Cerebellar nuclear complex (tissue), 1 donor: ENCODE results near the gene DDRGK1.

Experiments
- DNase-seq, 2 experiments: peaks; one replicate each; lab custom pipeline; 2025; lab: John Stamatoyannopoulos, UW

Gene DDRGK1

DNA sequence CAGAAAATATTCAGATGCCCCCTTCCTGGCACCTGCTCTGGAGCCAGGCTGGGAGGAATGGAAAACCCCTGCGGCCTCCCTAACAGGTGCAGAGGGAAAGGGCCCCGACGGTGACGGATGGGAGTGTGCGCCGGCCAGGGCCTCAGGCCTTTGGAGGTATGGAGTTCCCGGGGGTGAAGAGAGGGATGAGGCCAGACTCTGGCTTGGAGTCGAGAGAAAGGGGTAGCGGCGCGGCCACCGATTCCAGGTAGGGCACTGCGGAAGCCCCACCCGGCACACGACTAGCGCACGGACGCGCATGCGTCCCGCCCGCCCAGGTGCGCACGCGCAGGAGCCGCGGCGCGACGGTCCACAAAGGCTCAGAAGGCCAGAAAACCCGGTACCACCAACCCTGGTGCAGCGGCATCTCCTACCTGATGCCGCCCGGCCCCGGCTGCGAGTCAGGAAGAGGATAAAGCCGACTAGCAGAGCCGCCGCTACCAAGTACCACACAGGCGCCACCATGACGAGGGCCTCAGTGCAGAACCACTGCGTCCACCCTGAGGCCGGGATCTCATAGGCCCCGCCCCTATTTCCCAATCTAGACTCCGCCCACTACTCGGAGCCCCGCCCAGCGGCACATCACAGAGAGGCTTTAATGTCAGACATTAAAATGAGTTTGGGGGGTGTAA lies at the start of gene DDRGK1:
TSS of gene DDRGK1 (minus strand) at position 559 of the 671 bp plus-strand sequence. CDS start at position 504, 55 bp downstream.
- peak in 1 of 2 experiments; percentile 81 for DNase-seq

DNA sequence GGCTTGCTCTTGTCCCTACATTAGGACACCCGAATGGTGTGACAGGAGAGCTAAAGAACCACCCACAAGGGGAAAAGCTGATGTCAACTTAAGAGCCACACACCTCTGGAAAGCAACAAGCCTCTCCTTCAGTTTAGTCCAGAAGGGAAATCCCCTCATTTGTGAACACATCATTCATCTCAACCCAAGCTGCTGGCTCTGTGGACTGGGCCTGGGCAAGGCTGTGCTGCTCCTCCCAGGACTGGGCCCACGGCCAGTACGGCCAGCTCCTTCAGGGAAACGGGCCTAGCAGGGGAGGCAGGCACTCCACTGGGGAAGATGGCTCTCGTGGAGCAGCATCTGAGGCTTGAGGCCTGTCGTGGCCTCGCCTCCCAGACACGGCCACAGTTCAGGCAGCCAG lies 47.3 kb upstream of the DDRGK1 start:
- DNase-seq = peak in 1 of 2 experiments; percentile 15

DNA sequence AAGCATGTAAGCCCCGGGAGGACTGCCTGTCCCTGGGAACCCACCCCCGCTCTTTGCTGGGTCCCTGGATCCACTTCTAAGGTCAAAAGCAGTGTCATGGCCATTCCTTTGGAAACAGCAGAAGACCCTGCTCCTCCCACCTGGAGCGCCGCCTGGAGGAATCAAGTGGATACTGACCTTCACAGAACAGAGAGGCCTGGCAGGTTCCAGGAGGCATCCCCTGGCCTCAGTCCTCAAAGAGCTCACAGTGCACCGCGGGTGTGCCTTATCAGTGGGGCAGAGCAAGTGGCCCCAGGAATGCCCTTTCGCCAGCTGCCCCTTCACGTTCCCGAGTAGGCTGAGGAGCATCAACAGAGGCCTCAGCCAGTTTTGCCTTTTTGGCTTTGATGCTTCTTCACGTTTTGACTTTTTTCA lies 45.6 kb upstream of the DDRGK1 start:
- no peak for DNase-seq

DNA sequence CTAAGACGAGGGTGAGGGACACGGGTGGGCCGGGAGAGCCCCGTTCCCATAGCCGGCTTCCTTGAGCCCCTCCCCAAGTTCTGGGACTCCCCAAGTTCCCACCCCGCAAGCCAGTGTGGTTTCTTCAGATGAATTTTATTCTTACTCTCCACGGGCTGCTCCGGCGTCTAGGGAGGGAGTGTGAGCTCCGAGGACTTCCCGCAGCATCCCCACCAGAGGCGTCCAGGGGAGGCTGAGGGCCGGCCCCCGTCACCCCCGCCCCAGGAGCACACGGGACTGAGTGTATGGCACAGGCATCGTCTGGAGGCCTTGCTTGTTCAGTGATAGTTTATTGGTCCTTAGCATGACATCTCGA lies 44.5 kb upstream of the DDRGK1 start:
- DNase-seq = no peak

DNA sequence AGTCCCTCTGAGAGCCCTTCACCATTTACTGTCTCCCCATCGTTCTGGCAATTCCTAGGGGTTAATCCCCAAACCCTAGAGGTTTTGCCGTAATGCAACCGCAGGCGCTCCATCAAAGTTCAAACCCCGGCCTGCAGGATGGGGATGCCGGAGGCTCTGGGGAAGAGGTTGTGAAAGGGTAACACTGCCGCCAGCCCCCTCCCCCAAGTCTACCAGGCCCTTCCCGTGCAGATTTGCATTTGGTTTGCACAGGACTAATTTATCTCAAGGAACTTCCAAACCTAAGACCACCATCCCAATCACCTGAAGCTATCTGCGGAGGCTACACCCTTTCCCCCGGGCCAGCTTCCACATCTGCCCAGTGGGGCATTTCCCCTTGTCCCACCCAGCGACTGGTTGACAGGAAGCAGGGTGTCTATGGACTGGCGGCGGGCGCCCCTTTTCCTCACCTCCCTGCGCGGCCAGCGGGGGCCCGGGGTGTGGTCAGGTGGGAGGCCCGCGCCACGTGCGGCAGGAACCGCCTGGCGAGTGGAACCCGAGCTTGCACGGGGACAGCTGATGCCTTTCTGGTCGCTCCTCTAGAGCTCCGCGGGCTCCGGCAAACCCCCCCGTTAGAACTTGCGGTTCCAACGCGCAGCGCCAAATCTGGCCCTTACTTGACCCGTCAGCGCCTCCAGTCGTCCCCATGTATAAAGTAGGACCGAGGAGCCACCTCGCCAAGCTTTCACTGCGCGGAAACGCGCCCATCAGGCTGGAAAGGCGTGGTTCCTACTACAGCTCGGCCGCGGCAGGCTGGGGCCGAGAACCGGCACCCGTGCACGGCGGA lies 43.9 kb upstream of the DDRGK1 start:
- no peak for DNase-seq

DNA sequence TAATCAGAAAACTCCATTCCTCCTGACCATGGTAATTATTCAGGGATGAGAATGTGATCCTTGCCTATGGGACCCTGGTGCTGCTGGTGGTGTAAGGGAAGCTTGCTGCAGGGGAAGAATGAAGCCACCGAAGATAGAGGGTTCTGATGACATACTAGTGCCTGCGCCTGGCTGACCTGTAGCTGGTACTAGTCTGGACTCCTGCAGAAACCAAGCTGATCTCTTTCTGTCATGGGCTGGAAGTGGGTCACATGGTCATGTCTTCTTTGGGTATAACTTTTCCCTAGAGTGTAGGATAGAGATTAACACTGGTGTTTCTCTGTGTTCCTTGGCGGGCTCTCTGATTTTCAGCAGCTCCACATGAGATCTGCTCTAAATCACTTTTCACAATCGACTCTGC lies 43.2 kb upstream of the DDRGK1 start:
- DNase-seq = no peak

DNA sequence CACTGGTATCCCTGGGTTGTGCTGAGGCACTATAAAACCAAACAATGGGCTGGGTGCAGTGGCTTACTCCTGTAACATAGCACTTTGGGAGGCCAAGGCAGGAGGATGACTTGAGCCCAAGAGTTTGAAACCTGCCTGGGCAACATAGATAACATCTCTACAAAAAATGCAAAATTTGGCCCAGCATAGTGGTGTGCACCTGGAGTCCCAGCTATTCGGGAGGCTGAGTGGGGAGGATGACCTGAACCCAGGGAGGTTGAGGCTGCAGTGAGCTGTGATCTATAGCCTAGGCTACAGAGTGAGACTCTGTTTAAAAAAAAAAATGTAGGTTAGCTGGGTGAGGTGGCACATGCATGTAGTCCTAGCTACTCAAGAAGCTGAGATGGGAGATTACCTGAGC lies 42.2 kb upstream of the DDRGK1 start:
- DNase-seq = no peak

DNA sequence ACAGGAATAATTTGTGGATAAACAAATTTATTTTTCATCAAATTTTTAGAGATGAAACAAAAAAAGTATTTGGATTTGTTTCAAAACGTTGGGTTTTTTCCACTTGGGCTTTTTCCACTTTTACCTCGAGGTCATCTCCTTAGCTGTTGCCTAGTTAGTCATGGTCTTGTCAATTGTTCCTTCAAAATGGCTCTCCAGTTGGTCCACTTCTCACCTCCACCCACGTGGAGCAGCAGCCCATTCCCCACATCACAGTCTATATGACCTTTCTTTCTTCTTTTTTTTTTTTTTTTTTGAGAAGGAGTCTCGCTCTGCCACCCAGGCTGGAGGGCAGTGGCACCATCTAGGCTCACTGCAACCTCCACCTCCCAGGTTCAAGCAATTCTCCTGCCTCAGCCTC lies 41.2 kb upstream of the DDRGK1 start:
- DNase-seq = no peak

DNA sequence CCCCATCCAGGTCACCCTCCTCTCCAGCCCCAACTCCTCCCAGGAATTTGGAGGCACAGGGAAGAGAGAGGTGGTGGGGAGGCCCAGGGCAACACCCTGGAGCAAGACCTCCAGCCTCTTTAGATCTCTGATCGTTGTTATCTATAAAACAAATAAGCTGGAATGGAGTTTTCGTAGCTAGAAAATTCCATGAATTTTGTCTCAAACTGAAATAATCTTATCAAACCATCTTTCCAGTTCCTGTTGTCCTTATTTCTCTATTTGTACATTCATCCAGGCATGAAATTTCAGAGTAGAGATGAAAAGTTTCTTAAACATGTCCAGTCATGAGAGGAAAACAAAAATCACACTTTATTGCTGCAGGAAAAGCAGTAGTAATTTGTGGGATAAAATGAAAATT lies 40.7 kb upstream of the DDRGK1 start:
- no peak for DNase-seq

DNA sequence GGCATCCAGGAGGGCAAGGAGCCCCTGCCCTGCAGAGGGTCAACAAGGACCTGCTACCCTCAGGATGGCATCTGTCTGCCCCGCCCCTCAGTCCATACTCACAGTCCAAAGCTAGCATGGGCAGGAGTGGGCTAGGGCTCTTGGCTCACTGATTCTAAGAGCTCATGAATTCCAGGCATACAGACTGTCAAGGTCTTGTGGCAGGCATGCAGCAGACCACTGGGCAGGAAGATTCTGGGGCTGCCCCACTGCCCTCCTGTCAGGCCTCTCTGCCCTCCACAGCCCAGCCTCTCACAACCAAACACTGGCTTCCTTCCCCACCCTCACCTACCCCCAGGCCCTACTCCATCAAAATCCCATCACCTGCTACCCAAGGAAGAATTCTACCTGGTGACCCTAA lies 40.1 kb upstream of the DDRGK1 start:
- no peak for DNase-seq

DNA sequence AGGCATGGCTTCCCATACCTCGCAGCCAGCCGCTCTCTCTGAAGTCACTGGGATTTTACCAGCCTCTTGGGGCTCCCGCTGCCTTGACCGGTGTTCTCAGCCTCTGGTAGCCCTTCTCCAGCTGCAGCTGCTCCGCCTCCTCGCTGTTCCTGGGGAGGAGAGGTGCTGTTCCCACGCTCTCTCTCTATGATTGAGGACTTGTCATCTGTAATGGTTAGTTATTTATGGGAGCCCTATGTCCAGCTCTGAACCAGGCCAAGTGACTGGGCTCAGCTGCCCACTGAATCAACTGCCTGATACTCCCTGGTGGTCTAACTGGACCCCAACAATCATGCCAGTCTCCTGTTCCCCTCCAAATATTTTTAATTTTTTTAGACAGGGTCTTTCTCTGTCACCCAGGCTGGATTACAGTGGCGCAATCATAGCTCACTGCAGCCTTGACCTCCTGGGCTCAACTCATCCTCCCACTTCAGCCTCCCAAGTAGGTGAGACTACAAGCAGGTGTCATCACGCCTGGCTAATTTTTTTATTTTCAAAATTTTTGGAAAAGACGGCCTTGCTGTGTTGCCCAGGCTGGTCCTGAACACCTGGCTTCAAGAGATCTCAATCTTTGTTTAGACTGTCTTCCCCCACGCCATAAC lies 39.4 kb upstream of the DDRGK1 start:
- DNase-seq = no peak

DNA sequence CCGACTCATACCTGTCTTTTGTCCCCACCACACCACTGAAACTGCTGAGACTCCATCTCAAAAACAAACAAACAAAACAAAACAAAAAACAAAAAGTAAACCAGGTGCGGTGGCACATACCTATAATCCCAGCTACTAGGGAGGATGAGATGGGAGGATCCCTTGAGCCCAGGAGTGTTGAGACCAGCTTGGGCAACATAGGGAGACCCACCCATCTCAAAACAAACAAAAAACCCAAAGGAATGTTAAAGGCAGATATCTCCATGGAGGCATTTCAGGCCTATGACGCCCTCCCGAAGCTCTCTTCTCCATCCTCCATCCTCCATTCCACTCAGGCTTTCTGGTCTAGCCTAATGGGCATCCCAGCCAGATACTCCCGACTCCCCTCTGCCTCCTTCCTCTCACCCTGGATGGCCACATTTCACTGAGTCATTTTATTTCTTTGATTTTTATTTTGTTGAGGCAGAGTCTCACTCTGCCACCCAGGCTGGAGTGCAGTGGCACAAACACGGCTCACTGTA lies 37.8 kb upstream of the DDRGK1 start:
- no peak for DNase-seq

DNA sequence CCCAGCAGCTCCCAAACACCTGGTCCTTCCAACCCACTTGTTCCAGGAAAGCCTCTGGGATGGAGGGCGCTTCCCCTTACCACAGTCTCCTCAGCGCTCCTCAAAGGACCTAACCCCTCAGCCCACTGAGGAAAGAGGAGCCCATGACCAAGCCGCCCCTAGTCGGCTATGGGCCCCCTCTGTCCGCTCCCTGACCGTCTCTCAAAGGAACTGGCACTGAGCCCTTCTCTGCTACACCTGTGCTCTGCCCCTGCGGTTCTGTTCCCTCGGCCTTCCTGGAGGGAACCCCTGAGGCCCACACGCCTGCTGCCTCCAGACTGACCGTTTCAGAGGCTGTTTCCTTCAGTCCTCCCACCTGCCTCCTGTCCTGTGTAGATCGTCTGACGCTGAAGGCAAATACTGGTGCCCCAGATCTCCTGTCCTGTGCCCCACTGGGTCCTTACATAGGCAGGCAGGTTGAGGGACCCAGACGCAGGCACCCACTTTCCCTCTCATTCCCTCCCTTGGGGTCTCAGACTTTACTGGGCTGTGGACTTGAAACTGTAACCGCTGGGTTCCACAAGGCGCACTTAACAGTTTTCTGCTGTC lies 36.4 kb upstream of the DDRGK1 start:
- no peak for DNase-seq

DNA sequence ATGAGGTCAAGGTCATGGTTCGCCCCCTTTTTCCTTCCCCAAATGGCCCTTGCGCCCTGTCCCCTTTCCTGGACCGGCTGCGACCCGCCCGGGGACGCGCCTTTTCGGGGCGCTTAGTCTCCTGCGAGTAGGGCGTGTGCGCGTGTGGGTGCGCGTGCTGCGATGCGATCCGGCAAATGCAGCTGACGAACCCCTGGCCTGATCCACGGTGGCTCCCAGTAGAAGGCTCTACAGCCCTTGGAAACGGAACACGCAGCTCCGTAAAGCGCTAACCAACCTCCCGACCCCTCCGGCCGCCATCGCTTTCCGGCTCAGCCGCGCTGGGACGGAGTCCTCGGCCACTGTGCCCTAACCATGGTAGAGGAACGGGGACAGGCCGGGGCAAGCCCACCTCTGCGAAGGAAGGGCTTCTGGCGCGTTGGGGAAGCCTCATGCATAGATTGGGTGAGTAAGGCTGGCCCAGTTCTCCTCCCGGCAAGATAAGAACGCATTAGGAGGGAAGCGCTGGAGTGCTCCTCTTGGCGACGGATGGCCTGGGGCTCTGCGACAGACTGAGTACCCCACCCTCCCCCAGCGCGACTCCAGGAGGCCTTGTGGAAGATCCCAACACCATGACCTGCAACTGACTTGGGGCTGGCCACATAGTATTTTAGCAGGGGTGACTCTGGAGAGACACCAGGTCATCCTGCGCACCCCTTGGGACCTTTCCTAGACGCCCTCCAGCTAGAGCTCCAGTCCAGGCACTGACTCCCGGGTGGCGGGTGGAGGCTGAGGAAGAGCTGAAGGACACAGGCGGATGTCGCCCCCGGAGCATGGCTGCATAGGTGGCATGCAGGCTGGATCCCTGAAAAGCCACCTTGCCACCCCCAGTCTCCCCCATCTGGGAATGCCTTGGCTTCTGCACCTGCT lies 35.6 kb upstream of the DDRGK1 start:
- no peak for DNase-seq

DNA sequence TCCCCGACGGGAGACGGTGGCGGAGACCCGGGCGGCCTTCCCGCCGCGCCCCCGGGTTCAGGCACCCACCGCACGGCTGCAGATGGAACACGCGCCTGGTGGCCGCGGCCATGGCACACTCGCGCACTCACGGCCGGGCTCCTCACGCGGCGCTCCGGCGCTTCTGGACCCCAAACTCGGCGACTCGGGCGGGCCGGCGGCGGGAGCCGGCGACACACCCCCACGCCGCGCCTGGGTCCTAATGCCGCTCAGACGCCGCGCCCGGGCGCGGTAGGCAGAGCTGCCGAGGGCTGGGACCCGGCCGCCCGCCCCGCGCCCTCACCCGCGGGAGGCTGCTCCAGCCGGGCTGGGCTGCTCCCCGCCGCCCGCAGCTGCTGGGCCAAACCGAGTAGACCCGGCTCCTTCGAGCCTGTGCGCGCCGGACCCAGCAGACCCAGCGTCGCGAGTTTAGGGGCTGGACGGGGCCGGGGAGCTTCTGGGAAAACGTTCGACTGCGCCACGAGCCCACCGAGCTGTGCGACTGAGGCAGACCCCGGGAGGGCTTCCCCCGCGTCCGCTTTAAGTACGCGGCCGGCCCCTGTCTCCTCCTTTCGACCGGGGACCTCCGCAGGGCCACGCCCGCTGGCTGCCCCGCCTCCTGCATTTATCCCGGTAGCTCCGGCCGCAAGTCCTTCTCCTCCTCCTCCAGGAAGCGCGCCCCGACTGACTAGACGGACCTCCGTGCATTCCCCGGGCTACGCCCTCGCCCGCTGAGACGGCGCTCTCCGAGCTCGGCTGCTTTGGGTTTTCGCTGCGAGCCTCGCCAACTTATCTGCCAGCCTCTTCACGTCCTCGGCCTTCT lies 34.8 kb upstream of the DDRGK1 start, which contains the start of gene SLC4A11:
TSS of gene SLC4A11 (minus strand) at position 165 of the 841 bp plus-strand sequence. CDS start at position 112, 53 bp downstream.
- DNase-seq = no peak

DNA sequence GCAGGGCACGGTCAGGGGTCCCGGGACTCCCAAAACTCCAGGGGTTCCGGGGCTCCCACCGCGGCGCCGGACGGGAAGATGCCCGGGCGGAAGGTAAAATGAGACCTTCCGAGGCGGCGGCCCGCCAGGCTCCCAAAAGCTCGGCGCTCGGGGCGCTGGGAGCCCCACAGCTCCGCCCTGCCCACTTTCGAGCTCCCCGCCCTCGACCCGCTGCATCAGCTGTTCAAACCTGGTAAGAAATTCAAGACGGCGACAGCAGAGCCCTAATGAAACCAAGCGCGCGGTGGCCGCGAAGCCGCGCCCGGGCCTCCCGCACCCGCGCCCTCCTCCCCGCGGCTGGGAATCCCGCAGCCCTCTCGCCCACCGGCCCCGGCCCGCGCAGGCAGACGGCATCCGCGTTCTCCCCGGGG lies 34.1 kb upstream of the DDRGK1 start:
- DNase-seq = no peak

DNA sequence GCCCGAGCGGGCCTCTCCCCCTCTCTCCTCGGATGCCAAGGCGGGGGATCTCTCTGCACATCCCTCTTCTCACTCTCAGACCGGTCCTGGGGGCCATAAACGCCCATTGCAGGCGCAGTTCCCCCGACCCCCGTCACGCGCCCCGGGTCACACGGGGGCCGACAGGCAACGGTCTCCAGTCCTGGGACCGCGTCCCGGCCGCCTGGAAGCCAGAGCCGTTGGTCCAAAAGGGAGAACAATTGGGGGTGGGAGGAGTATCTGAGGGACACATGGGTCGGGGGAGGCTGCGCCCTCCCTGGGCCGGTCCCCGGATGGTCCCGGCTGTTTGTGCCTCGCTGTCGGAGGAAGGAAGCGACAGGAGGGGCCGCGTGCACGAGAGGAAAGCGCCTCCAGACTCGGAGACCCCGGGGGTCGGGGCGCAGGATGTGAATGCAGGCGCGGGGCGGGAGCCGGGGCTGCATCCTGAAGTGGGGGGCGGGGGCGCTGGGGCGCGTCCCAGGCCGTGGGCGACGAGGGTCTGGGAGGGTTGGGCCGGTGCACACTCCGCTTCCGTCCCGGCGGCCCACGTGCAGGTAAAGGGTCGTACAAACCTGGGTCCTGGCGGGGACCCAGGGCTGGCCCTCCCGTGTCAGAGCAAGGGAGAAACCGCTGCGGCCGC lies 33.6 kb upstream of the DDRGK1 start:
- DNase-seq = no peak

DNA sequence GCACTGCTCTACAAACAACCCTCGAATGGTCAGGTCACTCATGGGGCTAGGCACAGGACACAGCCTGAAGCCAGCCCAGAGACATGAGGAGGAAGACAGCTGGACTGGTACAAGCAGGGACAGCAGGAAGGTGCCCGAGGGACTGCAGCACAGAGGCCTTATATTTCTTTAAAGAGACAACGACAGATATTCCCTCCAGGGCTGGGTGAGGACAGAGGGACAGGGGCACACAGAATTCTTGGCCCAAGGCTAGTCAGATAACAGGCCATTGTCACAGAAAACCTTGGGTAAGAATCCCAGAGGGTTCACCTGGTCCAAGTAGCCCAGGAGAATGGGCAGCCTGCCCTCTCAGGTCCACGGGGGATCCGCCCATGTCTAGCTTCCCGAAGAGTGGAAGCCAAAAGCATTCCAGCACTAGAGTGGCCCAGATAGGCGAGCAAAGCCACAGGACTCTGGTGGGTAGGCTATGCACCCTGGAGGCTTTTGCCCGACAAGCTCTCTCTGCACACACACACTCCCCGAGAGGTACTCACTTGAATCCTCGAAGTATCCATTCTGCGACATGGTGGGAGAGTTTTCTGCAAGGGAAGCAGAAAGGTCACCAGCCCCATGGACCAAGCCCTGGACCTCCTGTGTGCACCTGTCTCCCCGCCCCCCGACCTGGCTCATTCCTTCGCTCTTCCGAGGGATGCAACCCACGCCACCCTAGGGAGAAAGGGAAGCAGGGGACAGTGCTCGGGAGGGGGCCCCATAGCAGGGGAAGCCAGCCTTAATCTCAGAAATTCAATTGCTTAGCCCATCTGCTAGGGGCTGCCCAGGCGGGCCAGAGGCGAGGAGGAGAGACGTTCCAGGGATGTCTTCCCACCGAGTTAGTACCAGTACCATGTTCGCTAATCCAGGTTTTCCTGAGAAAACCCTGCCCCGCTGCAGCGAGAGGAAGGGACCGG lies 32.8 kb upstream of the DDRGK1 start:
- DNase-seq = no peak
